HCT116 (cell line): ENCODE data around the gene BSG.

Experiments
- CTCF ChIP-seq, 3 experiments: fragments of 200-600 bp in 1 of 3; sonication (generic) in 1 of 3; IDR thresholded peaks in 2 of 3; conservative IDR thresholded peaks in 1 of 3; 2 replicates each; pipeline ENCODE4 v1.5.1; 2012 to 2017; ENCODE audit warnings: low read depth in 2 of 3, low read length in 2 of 3, antibody characterized with exemption in 1 of 3, borderline replicate concordance in 1 of 3, control low read depth in 1 of 3, mild to moderate bottlenecking in 1 of 3, mixed read lengths in 1 of 3, mixed run types in 1 of 3, moderate library complexity in 1 of 3; ENCODE audit not compliant: insufficient read depth in 1 of 3
- EZH2 ChIP-seq: fragments of 200-600 bp; sonication (generic); IDR thresholded peaks from 2 replicates; pipeline ENCODE4 v1.6.1; 2017; ENCODE audit warnings: antibody characterized with exemption, mixed run types
- POLR2A ChIP-seq: IDR thresholded peaks from 2 replicates; pipeline ENCODE4 v1.7.0; 2011; ENCODE audit warnings: borderline replicate concordance; ENCODE audit not compliant: insufficient read depth, insufficient read length; ENCODE audit errors: extremely low read depth
- RAD21 ChIP-seq: IDR thresholded peaks from 2 replicates; pipeline ENCODE4 v1.6.1; 2012; ENCODE audit warnings: low read depth, mild to moderate bottlenecking
- ZFX ChIP-seq: fragments of 450-650 bp; IDR thresholded peaks from 2 replicates; pipeline ENCODE4 v1.6.1; 2017

- no peak for TF ChIP-seq ZFX
- no peak for TF ChIP-seq EZH2
- TF ChIP-seq CTCF (IDR thresholded peaks at IDR 0.05 in 2 of 3, conservative IDR thresholded peaks at IDR 0.05 in 1 of 3; ENCODE audit: borderline replicate concordance in 1 of 3, insufficient read depth in 1 of 3, low read depth in 2 of 3, low read length in 2 of 3): no peak
- TF ChIP-seq POLR2A: no peak
- TF ChIP-seq RAD21: no peak
Observed at GRCh38 chr19:594265-594870, 22.0 kb downstream of the BSG start.
